Body of pancreas (tissue), 4 donors: ENCODE measurements around the gene KRTAP10-4.

Experiments used
- POLR2A ChIP-seq, 3 donors: fragments of 450-650 bp; IDR thresholded peaks; one replicate each; pipeline ENCODE4 v1.6.1; 2016; ENCODE audit warnings: antibody characterized with exemption in 3 of 3, mild to moderate bottlenecking in 2 of 3
- TF ChIP-seq, protein P1 (sequence below), 7 experiments: fragments of 450-650 bp in 4 of 7; fragments of 200-600 bp in 3 of 7; sonication (generic) in 3 of 7; IDR thresholded peaks; one replicate each; pipeline ENCODE4 v1.5.1; 2016 to 2019; ENCODE audit warnings: antibody characterized with exemption in 7 of 7

- TF ChIP-seq, protein P1, sequence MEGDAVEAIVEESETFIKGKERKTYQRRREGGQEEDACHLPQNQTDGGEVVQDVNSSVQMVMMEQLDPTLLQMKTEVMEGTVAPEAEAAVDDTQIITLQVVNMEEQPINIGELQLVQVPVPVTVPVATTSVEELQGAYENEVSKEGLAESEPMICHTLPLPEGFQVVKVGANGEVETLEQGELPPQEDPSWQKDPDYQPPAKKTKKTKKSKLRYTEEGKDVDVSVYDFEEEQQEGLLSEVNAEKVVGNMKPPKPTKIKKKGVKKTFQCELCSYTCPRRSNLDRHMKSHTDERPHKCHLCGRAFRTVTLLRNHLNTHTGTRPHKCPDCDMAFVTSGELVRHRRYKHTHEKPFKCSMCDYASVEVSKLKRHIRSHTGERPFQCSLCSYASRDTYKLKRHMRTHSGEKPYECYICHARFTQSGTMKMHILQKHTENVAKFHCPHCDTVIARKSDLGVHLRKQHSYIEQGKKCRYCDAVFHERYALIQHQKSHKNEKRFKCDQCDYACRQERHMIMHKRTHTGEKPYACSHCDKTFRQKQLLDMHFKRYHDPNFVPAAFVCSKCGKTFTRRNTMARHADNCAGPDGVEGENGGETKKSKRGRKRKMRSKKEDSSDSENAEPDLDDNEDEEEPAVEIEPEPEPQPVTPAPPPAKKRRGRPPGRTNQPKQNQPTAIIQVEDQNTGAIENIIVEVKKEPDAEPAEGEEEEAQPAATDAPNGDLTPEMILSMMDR (IDR thresholded peaks at IDR 0.05): no peak
- TF ChIP-seq POLR2A (IDR thresholded peaks at IDR 0.05): no peak
Measured at GRCh38 chr21:44556879-44557278, 16.6 kb upstream of the KRTAP10-4 start.
